Breast epithelium (tissue), 3 donors: Measurements from ENCODE around the gene TSSK3.

ENCODE experiments used
- POLR2A ChIP-seq: fragments of 450-650 bp; IDR thresholded peaks from one replicate; pipeline ENCODE4 v1.6.1; 2016; ENCODE audit warnings: antibody characterized with exemption, mild to moderate bottlenecking, moderate library complexity
- TF ChIP-seq, protein P1 (sequence below), 3 donors: fragments of 450-650 bp; IDR thresholded peaks; one replicate each; pipeline ENCODE4 v1.5.1; 2016 to 2017; ENCODE audit warnings: antibody characterized with exemption in 3 of 3, mild to moderate bottlenecking in 3 of 3, moderate library complexity in 3 of 3

DNA sequence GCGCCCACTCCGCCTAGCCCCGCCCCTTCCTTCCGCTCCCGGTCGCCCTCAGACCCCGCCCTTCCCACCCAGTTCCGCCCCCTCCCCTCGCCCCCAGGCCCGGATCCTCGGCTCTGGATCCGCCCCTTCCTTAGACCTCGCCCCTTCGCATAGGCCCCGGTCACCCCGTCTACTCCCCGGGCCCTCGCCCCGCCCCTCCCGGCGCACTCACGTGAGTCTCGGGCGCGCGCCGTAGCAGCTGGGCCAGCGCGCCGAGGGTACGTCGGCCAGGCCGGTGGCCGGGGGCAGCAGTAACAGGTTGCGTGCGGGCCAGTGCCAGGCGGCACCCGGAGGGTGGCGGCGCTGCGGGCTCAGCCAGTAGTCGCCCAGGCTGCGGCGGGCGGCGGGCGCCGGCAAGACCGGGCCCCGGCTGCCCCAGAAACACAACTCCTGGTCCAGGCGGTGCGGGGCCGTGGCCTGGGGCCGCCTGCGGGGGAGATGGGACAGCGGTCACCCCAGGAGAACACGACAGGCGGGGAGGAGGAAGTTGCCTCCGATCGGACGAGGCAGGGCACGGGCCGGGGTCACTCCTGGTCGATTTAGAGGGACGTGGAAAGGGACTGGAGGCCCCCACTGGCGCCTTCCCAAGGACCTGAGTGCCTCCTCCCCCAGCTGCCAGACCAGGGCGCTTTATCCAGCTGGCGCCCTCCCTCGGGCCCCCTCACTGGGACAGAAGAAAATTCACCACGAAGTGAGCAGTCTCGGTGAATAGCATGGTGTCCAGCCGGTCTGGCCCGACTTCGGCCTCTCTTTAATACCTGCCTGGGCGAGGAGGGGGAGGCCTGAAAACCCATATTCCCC lies 10.7 kb upstream of the TSSK3 start:
- TF ChIP-seq, protein P1, sequence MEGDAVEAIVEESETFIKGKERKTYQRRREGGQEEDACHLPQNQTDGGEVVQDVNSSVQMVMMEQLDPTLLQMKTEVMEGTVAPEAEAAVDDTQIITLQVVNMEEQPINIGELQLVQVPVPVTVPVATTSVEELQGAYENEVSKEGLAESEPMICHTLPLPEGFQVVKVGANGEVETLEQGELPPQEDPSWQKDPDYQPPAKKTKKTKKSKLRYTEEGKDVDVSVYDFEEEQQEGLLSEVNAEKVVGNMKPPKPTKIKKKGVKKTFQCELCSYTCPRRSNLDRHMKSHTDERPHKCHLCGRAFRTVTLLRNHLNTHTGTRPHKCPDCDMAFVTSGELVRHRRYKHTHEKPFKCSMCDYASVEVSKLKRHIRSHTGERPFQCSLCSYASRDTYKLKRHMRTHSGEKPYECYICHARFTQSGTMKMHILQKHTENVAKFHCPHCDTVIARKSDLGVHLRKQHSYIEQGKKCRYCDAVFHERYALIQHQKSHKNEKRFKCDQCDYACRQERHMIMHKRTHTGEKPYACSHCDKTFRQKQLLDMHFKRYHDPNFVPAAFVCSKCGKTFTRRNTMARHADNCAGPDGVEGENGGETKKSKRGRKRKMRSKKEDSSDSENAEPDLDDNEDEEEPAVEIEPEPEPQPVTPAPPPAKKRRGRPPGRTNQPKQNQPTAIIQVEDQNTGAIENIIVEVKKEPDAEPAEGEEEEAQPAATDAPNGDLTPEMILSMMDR (IDR thresholded peaks at IDR 0.05), result no peak
- no peak for TF ChIP-seq POLR2A
